ENCODE results near the gene CCL11.

GRCh38 chr17:34251186-34251585, 34.4 kb upstream of the CCL11 start:
- TF ChIP-seq CTCF (IDR thresholded peaks at IDR 0.05), result no peak
- TF ChIP-seq POLR2A (IDR thresholded peaks at IDR 0.05), result no peak
- TF ChIP-seq POLR2AphosphoS5 (IDR thresholded peaks at IDR 0.05), result no peak
